Measurements from ENCODE around the gene BLOC1S4. TPM values are rescaled to one million over a fixed set of nuclear protein-coding genes. Genes with fewer than 3 reads are reported as not detected.

BLOC1S4 gene
- total RNA-seq, 1 donor from 2014 or later, result 21.4 TPM

DNA sequence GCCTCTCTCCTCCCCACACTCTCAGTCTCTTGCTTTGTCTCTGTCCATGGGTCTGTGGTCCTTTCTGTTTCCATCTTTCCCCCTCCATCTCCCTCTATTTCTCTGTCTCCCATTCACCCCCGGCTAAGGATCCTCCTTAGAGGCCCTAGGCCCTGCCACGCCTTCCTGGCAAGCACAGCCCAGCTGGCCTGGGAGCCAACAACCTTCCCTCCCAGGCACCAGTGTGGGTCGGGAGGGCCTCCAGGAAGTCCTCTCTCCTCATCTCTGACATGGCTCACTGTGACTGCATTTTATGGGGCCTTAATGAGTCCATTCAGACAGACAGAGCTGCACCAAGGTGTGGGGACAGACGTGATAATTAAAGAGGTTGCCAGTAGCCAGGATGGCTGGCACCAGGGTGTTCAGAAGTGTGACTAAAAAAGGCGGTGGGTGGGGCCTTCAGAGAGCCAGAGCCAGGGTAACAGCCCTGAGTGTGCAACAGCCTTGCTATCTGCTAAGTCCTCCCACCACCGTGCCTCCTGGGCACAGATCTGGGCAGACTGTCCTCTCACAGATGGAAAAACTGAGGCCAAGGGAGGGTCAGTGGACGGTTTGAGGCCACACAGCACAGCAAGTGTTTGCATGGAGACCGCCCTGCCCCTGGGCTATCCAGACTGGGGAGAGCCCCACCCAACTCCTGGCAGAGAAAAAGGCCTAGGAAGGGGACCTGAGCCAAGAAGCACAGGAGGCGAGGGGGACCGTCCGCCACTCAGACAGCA lies 31.5 kb downstream of the BLOC1S4 start:
- Histone ChIP-seq H3K4me3 (ENCODE audit: low read depth, low read length) (no peak overlapping the region), H3K36me3 (ENCODE audit: control insufficient read depth, insufficient read depth, low read length) (no peaks in the 10 kb centered on the region), H3K27me3 (ENCODE audit: control insufficient read depth, insufficient read depth, low read length) (no peaks in the 10 kb centered on the region)
- TF ChIP-seq, protein P1, sequence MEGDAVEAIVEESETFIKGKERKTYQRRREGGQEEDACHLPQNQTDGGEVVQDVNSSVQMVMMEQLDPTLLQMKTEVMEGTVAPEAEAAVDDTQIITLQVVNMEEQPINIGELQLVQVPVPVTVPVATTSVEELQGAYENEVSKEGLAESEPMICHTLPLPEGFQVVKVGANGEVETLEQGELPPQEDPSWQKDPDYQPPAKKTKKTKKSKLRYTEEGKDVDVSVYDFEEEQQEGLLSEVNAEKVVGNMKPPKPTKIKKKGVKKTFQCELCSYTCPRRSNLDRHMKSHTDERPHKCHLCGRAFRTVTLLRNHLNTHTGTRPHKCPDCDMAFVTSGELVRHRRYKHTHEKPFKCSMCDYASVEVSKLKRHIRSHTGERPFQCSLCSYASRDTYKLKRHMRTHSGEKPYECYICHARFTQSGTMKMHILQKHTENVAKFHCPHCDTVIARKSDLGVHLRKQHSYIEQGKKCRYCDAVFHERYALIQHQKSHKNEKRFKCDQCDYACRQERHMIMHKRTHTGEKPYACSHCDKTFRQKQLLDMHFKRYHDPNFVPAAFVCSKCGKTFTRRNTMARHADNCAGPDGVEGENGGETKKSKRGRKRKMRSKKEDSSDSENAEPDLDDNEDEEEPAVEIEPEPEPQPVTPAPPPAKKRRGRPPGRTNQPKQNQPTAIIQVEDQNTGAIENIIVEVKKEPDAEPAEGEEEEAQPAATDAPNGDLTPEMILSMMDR (IDR thresholded peaks at IDR 0.05; ENCODE audit: insufficient read depth, low read length, poor library complexity, severe bottlenecking), result no peak
- DNase-seq (ENCODE audit: low read depth), result no peak

DNA sequence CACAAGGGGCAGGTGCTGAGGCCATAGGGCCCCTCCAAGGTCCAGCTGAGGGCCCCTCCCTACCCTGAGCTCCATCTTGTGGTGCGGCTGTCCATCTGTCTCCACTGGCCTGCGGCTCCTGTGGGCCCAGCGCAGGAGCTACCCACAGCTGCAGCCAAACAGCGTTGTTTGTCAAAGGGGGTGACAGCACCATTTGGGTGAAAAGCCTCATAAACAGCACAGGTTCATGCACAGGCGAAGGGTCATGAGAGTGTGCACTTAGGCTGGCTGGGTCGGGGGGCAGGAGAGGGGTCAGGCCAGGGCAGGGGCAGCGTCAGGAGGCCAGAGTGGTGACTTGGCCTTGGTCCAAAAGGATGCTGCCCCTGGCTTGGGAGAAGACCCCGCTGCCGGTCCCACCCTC lies 32.3 kb downstream of the BLOC1S4 start:
- Histone ChIP-seq H3K4me3 (ENCODE audit: low read depth, low read length) (no peak overlapping the region), H3K27me3 (ENCODE audit: control insufficient read depth, insufficient read depth, low read length) (no peaks in the 10 kb centered on the region), H3K36me3 (ENCODE audit: control insufficient read depth, insufficient read depth, low read length) (no peaks in the 10 kb centered on the region)
- no peak for DNase-seq (ENCODE audit: low read depth)
- TF ChIP-seq, protein P1 (IDR thresholded peaks at IDR 0.05; ENCODE audit: insufficient read depth, low read length, poor library complexity, severe bottlenecking), result no peak

GRCh38 chr4:6749340-6750171 lies 33.6 kb downstream of the BLOC1S4 start:
- H3K36me3 ChIP-seq (ENCODE audit: control insufficient read depth, insufficient read depth, low read length), result no peaks in the 10 kb centered on the region
- DNase-seq (ENCODE audit: low read depth), result no peak
- H3K4me3 ChIP-seq (ENCODE audit: low read depth, low read length), result no peak overlapping the region
- TF ChIP-seq, protein P1 (IDR thresholded peaks at IDR 0.05; ENCODE audit: insufficient read depth, low read length, poor library complexity, severe bottlenecking), result no peak
- H3K27me3 ChIP-seq (ENCODE audit: control insufficient read depth, insufficient read depth, low read length), result no peaks in the 10 kb centered on the region

DNA sequence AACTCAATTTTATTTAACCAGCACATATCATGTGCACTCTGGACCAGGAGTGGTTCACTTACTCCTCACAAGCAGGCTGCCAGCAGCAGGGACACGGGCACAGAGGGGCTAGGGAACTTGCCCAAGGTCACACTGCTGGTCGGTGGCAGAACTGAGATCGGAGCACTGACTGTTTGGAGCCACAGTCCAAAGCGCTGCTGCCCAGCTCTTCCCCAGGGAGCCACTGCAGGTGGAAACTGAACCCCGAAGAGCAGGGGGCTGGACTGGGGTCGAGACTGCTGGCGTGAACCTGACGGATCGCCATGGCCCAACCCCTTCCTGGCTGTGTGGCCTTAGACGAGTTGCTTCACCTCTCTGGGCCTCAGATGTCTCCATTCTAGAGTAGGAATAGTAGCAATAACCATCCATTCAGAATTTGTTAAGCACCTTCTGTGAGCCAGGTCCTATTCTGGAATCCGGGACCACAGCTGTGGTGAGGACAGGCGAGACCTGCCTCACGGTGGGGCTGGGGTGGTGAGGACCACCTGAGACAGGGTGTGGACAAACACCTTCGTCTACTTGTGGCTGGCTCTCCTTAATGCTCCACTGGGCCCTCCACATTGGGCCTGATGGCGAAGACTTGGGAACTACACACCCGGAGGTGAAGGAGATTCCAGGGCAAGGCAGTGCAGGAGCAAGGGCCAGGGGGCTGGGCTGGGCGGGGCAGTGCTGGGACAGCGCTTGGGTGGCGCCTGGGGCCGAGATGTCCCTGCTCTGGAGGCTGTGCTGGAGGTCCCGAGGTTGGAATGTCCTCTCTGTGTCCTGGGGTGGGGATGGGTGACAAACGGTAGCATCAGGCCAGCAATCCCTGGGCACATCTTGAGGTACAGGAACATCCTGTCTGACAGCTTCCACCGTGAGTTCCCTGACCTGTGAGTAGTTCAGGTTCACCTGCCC lies 34.6 kb downstream of the BLOC1S4 start:
- H3K36me3 ChIP-seq (ENCODE audit: control insufficient read depth, insufficient read depth, low read length), result no peaks in the 10 kb centered on the region
- H3K4me3 ChIP-seq (ENCODE audit: low read depth, low read length), result no peak overlapping the region
- no peak for DNase-seq (ENCODE audit: low read depth)
- no peaks in the 10 kb centered on the region for H3K27me3 ChIP-seq (ENCODE audit: control insufficient read depth, insufficient read depth, low read length)
- TF ChIP-seq, protein P1 (IDR thresholded peaks at IDR 0.05; ENCODE audit: insufficient read depth, low read length, poor library complexity, severe bottlenecking), result no peak

DNA sequence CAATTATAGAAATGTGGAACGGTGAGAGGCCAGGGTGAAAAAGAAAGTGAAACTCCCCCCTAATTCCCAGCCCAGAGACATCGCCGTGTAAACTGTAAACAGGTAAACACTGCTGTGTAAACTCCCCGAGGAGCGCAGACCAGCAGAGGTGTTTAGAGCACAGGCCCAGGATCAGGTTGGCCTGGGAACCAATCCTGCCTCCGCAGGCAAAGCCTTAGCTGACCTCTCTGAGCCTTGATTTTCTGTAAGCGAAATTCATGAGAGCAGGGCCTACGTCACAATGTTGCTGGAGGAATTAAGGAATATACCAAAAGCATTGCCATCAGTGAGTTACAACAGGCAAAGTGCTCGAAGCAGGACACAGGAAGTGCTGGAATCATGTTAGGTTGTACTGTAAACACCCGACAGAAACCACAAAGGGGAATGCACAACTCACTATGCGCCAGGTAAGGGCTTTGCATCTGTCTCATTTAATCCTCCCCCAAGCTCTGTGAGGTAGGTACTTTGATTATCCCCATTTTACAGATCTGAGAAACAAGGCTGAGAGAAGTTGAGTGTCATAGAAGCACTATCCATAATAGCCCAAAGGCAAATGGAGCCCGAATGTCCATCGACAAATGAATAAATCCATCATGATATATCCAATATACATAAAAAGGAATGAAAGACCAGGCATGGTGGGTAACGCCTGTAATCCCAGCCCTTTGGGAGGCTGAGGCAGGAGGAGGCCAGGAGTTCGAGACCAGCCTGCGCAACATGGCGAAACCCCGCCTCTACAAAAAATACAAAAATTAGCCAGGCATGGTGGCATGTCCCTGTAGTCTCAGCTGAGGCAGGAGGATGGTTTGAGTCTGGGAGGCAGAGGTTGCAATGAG lies 35.9 kb downstream of the BLOC1S4 start:
- DNase-seq (ENCODE audit: low read depth), result no peak
- TF ChIP-seq, protein P1 (IDR thresholded peaks at IDR 0.05; ENCODE audit: insufficient read depth, low read length, poor library complexity, severe bottlenecking), result no peak
- Histone ChIP-seq H3K4me3 (ENCODE audit: low read depth, low read length) (no peak overlapping the region), H3K27me3 (ENCODE audit: control insufficient read depth, insufficient read depth, low read length) (no peaks in the 10 kb centered on the region), H3K36me3 (ENCODE audit: control insufficient read depth, insufficient read depth, low read length) (no peaks in the 10 kb centered on the region)

All from kidney epithelial cell (primary cell).